ENCODE data around the gene KCNH8.

KCNH8 gene

DNA sequence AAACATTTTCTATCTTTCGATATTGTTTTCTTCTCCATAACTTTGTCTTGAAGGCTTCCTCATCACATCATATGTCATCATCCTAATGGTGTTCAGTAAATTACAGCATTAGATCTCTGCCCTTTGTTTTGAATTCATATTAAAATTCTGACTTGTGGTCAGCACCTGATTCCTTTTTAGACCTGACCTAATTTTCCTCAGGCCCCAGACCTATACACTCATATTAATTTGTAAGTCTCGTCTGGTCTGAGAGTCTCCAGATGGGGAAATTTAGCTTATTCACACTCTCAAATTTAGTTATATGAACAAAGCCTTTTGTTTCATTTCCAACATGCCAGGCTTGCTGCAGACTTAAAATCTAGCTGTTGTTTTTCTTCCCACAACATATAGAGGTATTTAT, 248.4 kb downstream of the KCNH8 start:
- Histone ChIP-seq H3K4me3 (ENCODE audit: low read length in 2 of 2) (no peak overlapping the region), H3K18ac (ENCODE audit: low read length) (no peak overlapping the region), H2BK15ac (ENCODE audit: low read length) (no peak overlapping the region), H3K23ac (ENCODE audit: low read depth, low read length, poor library complexity) (no peak overlapping the region), H2AFZ (ENCODE audit: low read length) (no peak overlapping the region), H3K4me1 (ENCODE audit: control insufficient read depth in 2 of 2, insufficient read depth in 1 of 2, low read depth in 1 of 2, low read length in 2 of 2) (no peaks in the 10 kb centered on the region), H2AK5ac (ENCODE audit: low read depth, low read length) (no peak overlapping the region), H2BK12ac (ENCODE audit: low read length) (no peak overlapping the region), H3K9me3 (replicated peaks in 1 of 2; ENCODE audit: control insufficient read depth in 2 of 2, insufficient read depth in 1 of 2, low read depth in 1 of 2, low read length in 2 of 2) (no peaks in the 10 kb centered on the region), H3K9ac (ENCODE audit: low read depth, low read length, poor library complexity) (no peak overlapping the region), H2BK5ac (ENCODE audit: low read length) (no peak overlapping the region), H3K36me3 (replicated peaks in 1 of 2; ENCODE audit: control insufficient read depth in 2 of 2, insufficient read depth in 2 of 2, low read length in 2 of 2) (no peaks in the 10 kb centered on the region), H4K8ac (ENCODE audit: low read depth, low read length) (no peak overlapping the region), H3K79me1 (ENCODE audit: low read depth, low read length) (no peaks in the 10 kb centered on the region), H3K14ac (ENCODE audit: low read length) (no peak overlapping the region), H2BK120ac (ENCODE audit: low read depth, low read length) (no peak overlapping the region), H3K27me3 (ENCODE audit: control insufficient read depth in 3 of 3, insufficient read depth in 3 of 3, low read depth in 1 of 3, low read length in 3 of 3) (no peaks in the 10 kb centered on the region), H3K27ac (replicated peaks; ENCODE audit: low read length) (no peak overlapping the region), H3K4ac (ENCODE audit: low read length) (no peak overlapping the region), H3K4me2 (ENCODE audit: insufficient read depth, low read length, poor library complexity, severe bottlenecking) (no peak overlapping the region), H4K91ac (ENCODE audit: low read depth, low read length, poor library complexity) (no peak overlapping the region)
- DNase-seq (ENCODE audit: low spot score) = no peak
- WGBS, 2 donors (ENCODE audit: extremely low coverage in 2 of 2, insufficient read length in 2 of 2, insufficient replicate concordance in 1 of 2) = no CpG with 5 or more reads among the region's 2 CpGs

- no peak overlapping the region for H3K27ac ChIP-seq (replicated peaks; ENCODE audit: low read length)
- WGBS, 2 donors (ENCODE audit: extremely low coverage in 2 of 2, insufficient read length in 2 of 2, insufficient replicate concordance in 1 of 2) = no CpG with 5 or more reads among the region's 1 CpG
- H3K4me3 ChIP-seq (ENCODE audit: low read length in 2 of 2) = no peak overlapping the region
- no peak for DNase-seq (ENCODE audit: low spot score)
- no peak overlapping the region for H3K9ac ChIP-seq (ENCODE audit: low read depth, low read length, poor library complexity)
- H2BK12ac ChIP-seq (ENCODE audit: low read length) = no peak overlapping the region
- H3K18ac ChIP-seq (ENCODE audit: low read length) = no peak overlapping the region
- H3K9me3 ChIP-seq (replicated peaks in 1 of 2; ENCODE audit: control insufficient read depth in 2 of 2, insufficient read depth in 1 of 2, low read depth in 1 of 2, low read length in 2 of 2) = no peaks in the 10 kb centered on the region
- no peak overlapping the region for H3K23ac ChIP-seq (ENCODE audit: low read depth, low read length, poor library complexity)
- H4K91ac ChIP-seq (ENCODE audit: low read depth, low read length, poor library complexity) = no peak overlapping the region
- no peak overlapping the region for H3K4me2 ChIP-seq (ENCODE audit: insufficient read depth, low read length, poor library complexity, severe bottlenecking)
- no peaks in the 10 kb centered on the region for H3K79me1 ChIP-seq (ENCODE audit: low read depth, low read length)
- no peaks in the 10 kb centered on the region for H3K4me1 ChIP-seq (ENCODE audit: control insufficient read depth in 2 of 2, insufficient read depth in 1 of 2, low read depth in 1 of 2, low read length in 2 of 2)
- no peak overlapping the region for H2BK15ac ChIP-seq (ENCODE audit: low read length)
- H3K36me3 ChIP-seq (replicated peaks in 1 of 2; ENCODE audit: control insufficient read depth in 2 of 2, insufficient read depth in 2 of 2, low read length in 2 of 2) = no peaks in the 10 kb centered on the region
- H3K27me3 ChIP-seq (ENCODE audit: control insufficient read depth in 3 of 3, insufficient read depth in 3 of 3, low read depth in 1 of 3, low read length in 3 of 3) = no peaks in the 10 kb centered on the region
- H2AFZ ChIP-seq (ENCODE audit: low read length) = no peak overlapping the region
- no peak overlapping the region for H3K4ac ChIP-seq (ENCODE audit: low read length)
- H2BK120ac ChIP-seq (ENCODE audit: low read depth, low read length) = no peak overlapping the region
- no peak overlapping the region for H2AK5ac ChIP-seq (ENCODE audit: low read depth, low read length)
- H4K8ac ChIP-seq (ENCODE audit: low read depth, low read length) = no peak overlapping the region
- H2BK5ac ChIP-seq (ENCODE audit: low read length) = no peak overlapping the region
- no peak overlapping the region for H3K14ac ChIP-seq (ENCODE audit: low read length)
Observed at GRCh38 chr3:19399356-19399755, 251.0 kb downstream of the KCNH8 start.

GRCh38 chr3:19399836-19400235, 251.5 kb downstream of the KCNH8 start:
- no CpG with 5 or more reads among the region's 2 CpGs for WGBS, 2 donors (ENCODE audit: extremely low coverage in 2 of 2, insufficient read length in 2 of 2, insufficient replicate concordance in 1 of 2)
- no peak overlapping the region for H3K14ac ChIP-seq (ENCODE audit: low read length)

DNA sequence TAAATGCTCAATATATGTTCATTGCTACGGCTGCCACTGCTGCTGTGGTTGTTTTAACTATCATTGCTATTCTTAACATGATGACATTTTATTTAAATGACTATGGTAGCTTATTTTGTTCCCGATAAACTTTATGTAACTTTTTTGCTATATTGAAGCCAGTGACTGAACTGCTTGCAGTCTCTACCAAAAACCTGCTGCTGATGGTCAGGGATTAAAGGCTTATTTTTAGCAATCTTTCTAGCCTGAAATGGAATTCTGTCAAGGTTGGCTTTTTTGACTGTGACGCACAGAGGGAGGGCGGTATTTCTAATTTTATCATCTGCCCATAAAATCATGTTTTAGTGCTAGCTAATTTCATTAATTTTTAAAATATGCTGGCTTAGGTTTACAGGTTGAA, 271.8 kb downstream of the KCNH8 start:
- H3K4me1 ChIP-seq (ENCODE audit: control insufficient read depth in 2 of 2, insufficient read depth in 1 of 2, low read depth in 1 of 2, low read length in 2 of 2) = no peaks in the 10 kb centered on the region
- no peak overlapping the region for H3K23ac ChIP-seq (ENCODE audit: low read depth, low read length, poor library complexity)
- no peak overlapping the region for H3K14ac ChIP-seq (ENCODE audit: low read length)
- H3K27ac ChIP-seq (replicated peaks; ENCODE audit: low read length) = no peak overlapping the region
- no peak overlapping the region for H2BK12ac ChIP-seq (ENCODE audit: low read length)
- H3K79me1 ChIP-seq (ENCODE audit: low read depth, low read length) = no peaks in the 10 kb centered on the region
- H3K27me3 ChIP-seq (ENCODE audit: control insufficient read depth in 3 of 3, insufficient read depth in 3 of 3, low read depth in 1 of 3, low read length in 3 of 3) = no peaks in the 10 kb centered on the region
- WGBS, 2 donors (ENCODE audit: extremely low coverage in 2 of 2, insufficient read length in 2 of 2, insufficient replicate concordance in 1 of 2) = no CpG with 5 or more reads among the region's 4 CpGs
- no peak overlapping the region for H3K4ac ChIP-seq (ENCODE audit: low read length)
- no peaks in the 10 kb centered on the region for H3K9me3 ChIP-seq (replicated peaks in 1 of 2; ENCODE audit: control insufficient read depth in 2 of 2, insufficient read depth in 1 of 2, low read depth in 1 of 2, low read length in 2 of 2)
- H2BK120ac ChIP-seq (ENCODE audit: low read depth, low read length) = no peak overlapping the region
- no peak overlapping the region for H3K9ac ChIP-seq (ENCODE audit: low read depth, low read length, poor library complexity)
- no peak overlapping the region for H2BK15ac ChIP-seq (ENCODE audit: low read length)
- no peak overlapping the region for H3K4me3 ChIP-seq (ENCODE audit: low read length in 2 of 2)
- H3K18ac ChIP-seq (ENCODE audit: low read length) = no peak overlapping the region
- no peak overlapping the region for H2BK5ac ChIP-seq (ENCODE audit: low read length)
- H2AK5ac ChIP-seq (ENCODE audit: low read depth, low read length) = no peak overlapping the region
- no peaks in the 10 kb centered on the region for H3K36me3 ChIP-seq (replicated peaks in 1 of 2; ENCODE audit: control insufficient read depth in 2 of 2, insufficient read depth in 2 of 2, low read length in 2 of 2)
- H4K8ac ChIP-seq (ENCODE audit: low read depth, low read length) = no peak overlapping the region
- H4K91ac ChIP-seq (ENCODE audit: low read depth, low read length, poor library complexity) = no peak overlapping the region
- DNase-seq (ENCODE audit: low spot score) = no peak
- no peak overlapping the region for H3K4me2 ChIP-seq (ENCODE audit: insufficient read depth, low read length, poor library complexity, severe bottlenecking)
- no peak overlapping the region for H2AFZ ChIP-seq (ENCODE audit: low read length)

More at GRCh38 chr3:19399836-19400235, 251.5 kb downstream of the KCNH8 start:
- no peak overlapping the region for H3K18ac ChIP-seq (ENCODE audit: low read length)
- no peak overlapping the region for H2AK5ac ChIP-seq (ENCODE audit: low read depth, low read length)
- no peak overlapping the region for H4K8ac ChIP-seq (ENCODE audit: low read depth, low read length)
- no peak overlapping the region for H3K9ac ChIP-seq (ENCODE audit: low read depth, low read length, poor library complexity)
- no peak overlapping the region for H2BK120ac ChIP-seq (ENCODE audit: low read depth, low read length)
- no peak overlapping the region for H2AFZ ChIP-seq (ENCODE audit: low read length)
- H3K79me1 ChIP-seq (ENCODE audit: low read depth, low read length) = no peaks in the 10 kb centered on the region
- H3K4ac ChIP-seq (ENCODE audit: low read length) = no peak overlapping the region
- H3K27ac ChIP-seq (replicated peaks; ENCODE audit: low read length) = no peak overlapping the region
- no peaks in the 10 kb centered on the region for H3K27me3 ChIP-seq (ENCODE audit: control insufficient read depth in 3 of 3, insufficient read depth in 3 of 3, low read depth in 1 of 3, low read length in 3 of 3)
- no peak for DNase-seq (ENCODE audit: low spot score)
- no peak overlapping the region for H2BK15ac ChIP-seq (ENCODE audit: low read length)
- H2BK12ac ChIP-seq (ENCODE audit: low read length) = no peak overlapping the region
- no peak overlapping the region for H4K91ac ChIP-seq (ENCODE audit: low read depth, low read length, poor library complexity)
- H3K9me3 ChIP-seq (replicated peaks in 1 of 2; ENCODE audit: control insufficient read depth in 2 of 2, insufficient read depth in 1 of 2, low read depth in 1 of 2, low read length in 2 of 2) = no peaks in the 10 kb centered on the region
- no peaks in the 10 kb centered on the region for H3K36me3 ChIP-seq (replicated peaks in 1 of 2; ENCODE audit: control insufficient read depth in 2 of 2, insufficient read depth in 2 of 2, low read length in 2 of 2)
- H3K4me2 ChIP-seq (ENCODE audit: insufficient read depth, low read length, poor library complexity, severe bottlenecking) = no peak overlapping the region
- H3K4me1 ChIP-seq (ENCODE audit: control insufficient read depth in 2 of 2, insufficient read depth in 1 of 2, low read depth in 1 of 2, low read length in 2 of 2) = no peaks in the 10 kb centered on the region
- no peak overlapping the region for H3K4me3 ChIP-seq (ENCODE audit: low read length in 2 of 2)
- no peak overlapping the region for H3K23ac ChIP-seq (ENCODE audit: low read depth, low read length, poor library complexity)
- H2BK5ac ChIP-seq (ENCODE audit: low read length) = no peak overlapping the region
